K562 (cell line): Measurements from ENCODE around the gene TTC39C. TPM values are rescaled to one million over a fixed set of nuclear protein-coding genes. Genes with fewer than 3 reads are reported as not detected.

Experiments
- ATAC-seq: fragments of 200-7000 bp; cut with Tn5 transposase; 3 replicates; pipeline ENCODE4 v1.9.1; 2020; ENCODE audit warnings: moderate library complexity
- BruUV-seq: library from RNA; stranded (reverse); fragments of 400-500 nt; replicated peaks from 2 replicates; lab custom pipeline; 2021; lab: Mats Ljungman, UMichigan
- CTCF ChIA-PET: fragments of 300-600 bp; formaldehyde crosslinking; extraction: SDS; loops from one replicate; lab custom pipeline; 2021; ENCODE audit warnings: low intra/inter-chr PET ratio; lab: Yijun Ruan, JAX
- POLR2A ChIA-PET: fragments of 300-600, 350-650 bp; sonication (Branson Sonifier 250); formaldehyde crosslinking; extraction: SDS; loops from one replicate; lab custom pipeline; 2021; ENCODE audit warnings: antibody characterized with exemption, inconsistent platforms; lab: Yijun Ruan, JAX
- DNase-seq, 4 experiments: peaks; one replicate each; pipeline versions ENCODE4 v3.0.0 to v3.0.0-alpha.2; 2011 to 2018; ENCODE audit warnings: low spot score in 3 of 4, mixed read lengths in 3 of 4; ENCODE audit errors: extremely low read depth in 1 of 4
- FAIRE-seq: peaks from 2 replicates; lab custom pipeline; 2011; peaks lifted over from hg19 to GRCh38; lab: Jason Lieb, UNC
- H2AFZ ChIP-seq: 2 replicates; pipeline ENCODE4 v1.6.0; 2011; ENCODE audit warnings: low read depth, low read length, control low read depth, inconsistent platforms
- H3K27ac ChIP-seq: fragments of 200-600 bp; 3 replicates; pipeline ENCODE4 v1.8.0; 2011; ENCODE audit warnings: low read depth, mild to moderate bottlenecking, control low read depth, inconsistent platforms, low read length, moderate library complexity, mixed read lengths; ENCODE audit errors: extremely low read depth
- H3K27me3 ChIP-seq, 2 experiments: fragments of 300-600 bp in 1 of 2; 2 replicates in 1 of 2; 3 replicates in 1 of 2; pipeline versions ENCODE4 v1.6.0 to v1.8.0; 2011; ENCODE audit warnings: inconsistent platforms in 2 of 2, low read length in 2 of 2, mild to moderate bottlenecking in 1 of 2, mixed read lengths in 1 of 2, moderate library complexity in 1 of 2; ENCODE audit not compliant: control insufficient read depth in 2 of 2, insufficient read depth in 2 of 2
- H3K36me3 ChIP-seq: fragments of 300-600 bp; 3 replicates; pipeline ENCODE4 v1.8.0; 2011; ENCODE audit warnings: mild to moderate bottlenecking, low read length, inconsistent platforms; ENCODE audit not compliant: control insufficient read depth, insufficient read depth
- H3K4me1 ChIP-seq, 2 experiments: fragments of 200-600 bp in 1 of 2; replicated peaks in 1 of 2; 2 replicates in 1 of 2; 3 replicates in 1 of 2; pipeline versions ENCODE4 v1.5.1 to v1.8.0; 2011; ENCODE audit warnings: inconsistent platforms in 2 of 2, low read length in 2 of 2, mild to moderate bottlenecking in 1 of 2, mixed read lengths in 1 of 2, moderate library complexity in 1 of 2; ENCODE audit not compliant: control insufficient read depth in 2 of 2, insufficient read depth in 2 of 2
- H3K4me2 ChIP-seq: 2 replicates; pipeline ENCODE4 v1.6.1; 2011; ENCODE audit warnings: low read length, control low read depth, inconsistent platforms, mixed read lengths; ENCODE audit not compliant: insufficient read depth
- H3K4me3 ChIP-seq: fragments of 200-600 bp; sonication (generic), shearing (Covaris generic); 2 replicates; pipeline ENCODE4 v1.5.1; 2016; ENCODE audit warnings: control low read depth, inconsistent platforms
- H3K79me2 ChIP-seq: fragments of 200-600 bp; 3 replicates; pipeline ENCODE4 v1.8.0; 2011; ENCODE audit warnings: low read length, inconsistent platforms; ENCODE audit not compliant: control insufficient read depth, insufficient read depth
- H3K9ac ChIP-seq, 2 experiments: 2 replicates each; pipeline versions ENCODE4 v1.6.0 to v1.6.1; 2011; ENCODE audit warnings: low read depth in 2 of 2, low read length in 2 of 2, control low read depth in 1 of 2, inconsistent platforms in 1 of 2, mild to moderate bottlenecking in 1 of 2, mixed read lengths in 1 of 2; ENCODE audit not compliant: insufficient read depth in 1 of 2
- H3K9me1 ChIP-seq: one replicate; pipeline ENCODE4 v1.6.0; 2011; ENCODE audit warnings: inconsistent platforms, mild to moderate bottlenecking, low read length, moderate library complexity; ENCODE audit not compliant: control insufficient read depth, insufficient read depth
- H3K9me3 ChIP-seq: replicated peaks from 2 replicates; pipeline ENCODE4 v1.5.1; 2011; ENCODE audit warnings: low read depth, low read length, inconsistent platforms; ENCODE audit not compliant: control insufficient read depth, insufficient read depth
- H4K20me1 ChIP-seq: replicated peaks from 2 replicates; pipeline ENCODE4 v1.6.1; 2011; ENCODE audit warnings: low read length, inconsistent platforms, mixed read lengths; ENCODE audit not compliant: control insufficient read depth, insufficient read depth
- PHF21A ChIP-seq: fragments of 450-650 bp; IDR thresholded peaks from 2 replicates; pipeline ENCODE4 v1.6.1; 2017; ENCODE audit warnings: low read depth, borderline replicate concordance
- SIN3B ChIP-seq: fragments of 450-650 bp; IDR thresholded peaks from 2 replicates; pipeline ENCODE4 v1.6.1; 2017; ENCODE audit warnings: low read depth, mild to moderate bottlenecking, moderate library complexity
- SMAD4 ChIP-seq: fragments of 250-450 bp; sonication (Bioruptor Pico); conservative IDR thresholded peaks from 2 replicates; pipeline ENCODE4 v1.8.0; 2021; ENCODE audit warnings: inconsistent platforms, mild to moderate bottlenecking, moderate library complexity
- SNAPC5 ChIP-seq: fragments of 250-450 bp; sonication (Bioruptor Pico); IDR thresholded peaks from 2 replicates; pipeline ENCODE4 v1.8.0; 2021; ENCODE audit warnings: moderate library complexity, mild to moderate bottlenecking, inconsistent platforms
- ZBTB7A ChIP-seq: IDR thresholded peaks from 2 replicates; pipeline ENCODE4 v1.6.1; 2011; ENCODE audit warnings: low read depth, mild to moderate bottlenecking, low read length, moderate library complexity, borderline replicate concordance; ENCODE audit not compliant: control insufficient read depth
- WGBS: fragments of 100-300 bp; shearing (Covaris generic); methylation state at CpG from one replicate; pipeline ENCODE4 v1.1.6; 2016; ENCODE audit warnings: low coverage, mixed read lengths; ENCODE audit not compliant: insufficient coverage; ENCODE audit errors: missing lambda C conversion rate; 5-methylcytosine and 5-hydroxymethylcytosine counted together
- in situ Hi-C: fragments of 300-500 bp; cut with MboI; formaldehyde crosslinking; loops from 4 replicates; pipeline ENCODE4 v1.15.0; 2018; ENCODE audit warnings: inconsistent platforms, mixed read lengths
- intact Hi-C: fragments of 100-400 bp; cut with micrococcal nuclease; formaldehyde crosslinking; loops from 2 replicates; pipeline ENCODE4 v1.14.2; 2022
- polyA plus RNA-seq, 8 experiments: library from polyadenylated mRNA; depleted of rRNA in 4 of 8; stranded (reverse) in 5 of 8; unstranded in 3 of 8; fragments of >200 nt; fragmentation: Nextera tagmentation in 2 of 8; fragmentation: Illumina TruSeq in 1 of 8; extraction: Ambion mirVana in 2 of 8; extraction: Trizol in 1 of 8; gene quantifications; 2 replicates each; pipeline versions ENCODE4 v1.2.1 to v1.2.3, GENCODE V29; 2011 to 2014; ENCODE audit warnings: inconsistent platforms in 1 of 8, missing spikeins in 1 of 8
- total RNA-seq, 7 experiments: library from RNA; depleted of rRNA in 6 of 7; stranded (reverse); fragments of >200 nt in 6 of 7; fragmentation: Illumina TruSeq in 2 of 7; extraction: Trizol in 2 of 7; gene quantifications; 2 replicates each; pipeline versions ENCODE4 v1.2.1 to v1.2.3, GENCODE V29; 2011 to 2021; ENCODE audit warnings: low replicate concordance in 1 of 7
- TF ChIP-seq, protein P1 (sequence below), 3 experiments: IDR thresholded peaks in 2 of 3; conservative IDR thresholded peaks in 1 of 3; 2 replicates each; pipeline ENCODE4 v1.5.1; 2011 to 2012; ENCODE audit warnings: low read length in 3 of 3, mild to moderate bottlenecking in 3 of 3, control low read depth in 2 of 3, improper control_type of control experiment in 1 of 3, inconsistent platforms in 1 of 3, low read depth in 1 of 3, mixed read lengths in 1 of 3, moderate library complexity in 1 of 3; ENCODE audit not compliant: insufficient read depth in 2 of 3
- TF ChIP-seq, protein P2 (sequence below), 2 experiments: fragments of 200-800 bp in 1 of 2; sonication (Bioruptor generic) in 1 of 2; sonication (generic) in 1 of 2; formaldehyde crosslinking in 1 of 2; IDR thresholded peaks in 1 of 2; conservative IDR thresholded peaks in 1 of 2; 2 replicates each; pipeline versions ENCODE4 v1.5.0 to v1.6.1; 2016 to 2020; ENCODE audit warnings: missing compliant biosample characterization in 1 of 2, missing genetic modification characterization in 1 of 2, missing genetic modification reagents in 1 of 2

TTC39C gene
- total and polyA plus RNA-seq, 9 of the 15 experiments (the other 6 are each of a cell fraction or from before 2014, with no cell fraction given) = 0.01 to 0.58 (median 0.18) TPM; not detected in 5

- Histone ChIP-seq H3K4me1 (no peaks in the 10 kb centered on the region), H3K4me2 (no peak overlapping the region), H3K9me1 (no peaks in the 10 kb centered on the region), H4K20me1 (no peaks in the 10 kb centered on the region; the same call in 1 of the 2 replicates), H3K36me3 (no peaks in the 10 kb centered on the region), H3K27ac (no peak overlapping the region), H3K9me3 (no peaks in the 10 kb centered on the region), H3K4me3 (no peak overlapping the region), H3K27me3 (peaks cover 4 to 13% of the 10 kb centered on the region in 2 experiments; a peak in 4 of 5 replicates), H3K79me2 (no peaks in the 10 kb centered on the region), H2AFZ (no peak overlapping the region), H3K9ac (no peak overlapping the region)
- POLR2A ChIA-PET = interaction anchor here (0.6 kb wide), 1 partner anchor 23 kb away, joined by 3 read pairs; no protein-coding TSS in a partner anchor
- FAIRE-seq (no peak), ATAC-seq (peak; percentile 48; the same call in 2 of the 3 replicates), DNase-seq (no peak)
- in situ Hi-C loops = no loop called here
- no TSS peak for BruUV-seq
- intact Hi-C loops = loop anchor here (10.0 kb wide), 1 partner anchor 97 kb away; the partner anchor contains the start of gene TTC39C
- TF ChIP-seq, protein P1, sequence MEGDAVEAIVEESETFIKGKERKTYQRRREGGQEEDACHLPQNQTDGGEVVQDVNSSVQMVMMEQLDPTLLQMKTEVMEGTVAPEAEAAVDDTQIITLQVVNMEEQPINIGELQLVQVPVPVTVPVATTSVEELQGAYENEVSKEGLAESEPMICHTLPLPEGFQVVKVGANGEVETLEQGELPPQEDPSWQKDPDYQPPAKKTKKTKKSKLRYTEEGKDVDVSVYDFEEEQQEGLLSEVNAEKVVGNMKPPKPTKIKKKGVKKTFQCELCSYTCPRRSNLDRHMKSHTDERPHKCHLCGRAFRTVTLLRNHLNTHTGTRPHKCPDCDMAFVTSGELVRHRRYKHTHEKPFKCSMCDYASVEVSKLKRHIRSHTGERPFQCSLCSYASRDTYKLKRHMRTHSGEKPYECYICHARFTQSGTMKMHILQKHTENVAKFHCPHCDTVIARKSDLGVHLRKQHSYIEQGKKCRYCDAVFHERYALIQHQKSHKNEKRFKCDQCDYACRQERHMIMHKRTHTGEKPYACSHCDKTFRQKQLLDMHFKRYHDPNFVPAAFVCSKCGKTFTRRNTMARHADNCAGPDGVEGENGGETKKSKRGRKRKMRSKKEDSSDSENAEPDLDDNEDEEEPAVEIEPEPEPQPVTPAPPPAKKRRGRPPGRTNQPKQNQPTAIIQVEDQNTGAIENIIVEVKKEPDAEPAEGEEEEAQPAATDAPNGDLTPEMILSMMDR (IDR thresholded peaks at IDR 0.05 in 2 of 3, conservative IDR thresholded peaks at IDR 0.05 in 1 of 3; ENCODE audit: insufficient read depth in 2 of 3, low read depth in 1 of 3, low read length in 3 of 3) = 0 out of 6 replicates have a peak, but pooled peaks of 1 of the 3 experiments have one; percentile 4
- no peak for TF ChIP-seq PHF21A
- CTCF ChIA-PET = no interaction called here
- 3% methylated on average over 2 of the region's 2 CpGs for WGBS
Measured at GRCh38 chr18:24111936-24112335, 97.4 kb downstream of the TTC39C start.

- Histone ChIP-seq H3K9me3 (no peaks in the 10 kb centered on the region), H3K27me3 (peaks cover 4 to 13% of the 10 kb centered on the region in 2 experiments; a peak in 4 of 5 replicates), H3K36me3 (no peaks in the 10 kb centered on the region), H3K4me2 (no peak overlapping the region), H3K79me2 (no peaks in the 10 kb centered on the region), H3K4me3 (no peak overlapping the region), H2AFZ (no peak overlapping the region), H4K20me1 (no peaks in the 10 kb centered on the region; the same call in 1 of the 2 replicates), H3K9me1 (no peaks in the 10 kb centered on the region), H3K9ac (no peak overlapping the region), H3K27ac (no peak overlapping the region), H3K4me1 (no peaks in the 10 kb centered on the region)
- no peak for DNase-seq
- no peak for ATAC-seq
- ChIA-PET POLR2A (no interaction called here), CTCF (no interaction called here)
- no peak for TF ChIP-seq SIN3B
- TF ChIP-seq ZBTB7A = no peak
- no peak for TF ChIP-seq SMAD4 (CRISPR knock-in tag)
- no peak for TF ChIP-seq SNAPC5
- TF ChIP-seq, protein P2, sequence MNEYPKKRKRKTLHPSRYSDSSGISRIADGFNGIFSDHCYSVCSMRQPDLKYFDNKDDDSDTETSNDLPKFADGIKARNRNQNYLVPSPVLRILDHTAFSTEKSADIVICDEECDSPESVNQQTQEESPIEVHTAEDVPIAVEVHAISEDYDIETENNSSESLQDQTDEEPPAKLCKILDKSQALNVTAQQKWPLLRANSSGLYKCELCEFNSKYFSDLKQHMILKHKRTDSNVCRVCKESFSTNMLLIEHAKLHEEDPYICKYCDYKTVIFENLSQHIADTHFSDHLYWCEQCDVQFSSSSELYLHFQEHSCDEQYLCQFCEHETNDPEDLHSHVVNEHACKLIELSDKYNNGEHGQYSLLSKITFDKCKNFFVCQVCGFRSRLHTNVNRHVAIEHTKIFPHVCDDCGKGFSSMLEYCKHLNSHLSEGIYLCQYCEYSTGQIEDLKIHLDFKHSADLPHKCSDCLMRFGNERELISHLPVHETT (CRISPR knock-in tag; conservative IDR thresholded peaks at IDR 0.05 in 1 of 2, IDR thresholded peaks at IDR 0.05 in 1 of 2) = no peak
- WGBS = 0% methylated on average over 4 of the region's 4 CpGs
- no peak for FAIRE-seq
- in situ Hi-C loops = no loop called here
- intact Hi-C loops = loop anchor here (10.0 kb wide), 1 partner anchor 98 kb away; the partner anchor contains the start of gene TTC39C
- BruUV-seq = no TSS peak
Measured at GRCh38 chr18:24112464-24112863, 97.9 kb downstream of the TTC39C start.
